HEK293 (cell line): ENCODE data around the gene IRX4.

Experiments used
- CTCF ChIA-PET: fragments of 350-600 bp; formaldehyde crosslinking; extraction: SDS; loops from one replicate; lab custom pipeline; 2021; ENCODE audit warnings: antibody characterized with exemption; lab: Yijun Ruan, JAX
- POLR2A ChIA-PET: fragments of 300-600 bp; formaldehyde crosslinking; extraction: SDS; loops from one replicate; lab custom pipeline; 2020; ENCODE audit warnings: antibody characterized with exemption, inconsistent platforms; lab: Yijun Ruan, JAX
- H3K27ac ChIP-seq: fragments of 200-500 bp; sonication (Bioruptor generic); 2 replicates; pipeline ENCODE4 v1.5.1; 2014; ENCODE audit warnings: low read depth, low read length, control low read depth, inconsistent platforms; ENCODE audit errors: extremely low read depth
- H3K36me3 ChIP-seq, 2 experiments: fragments of 200-500 bp in 1 of 2; sonication (Bioruptor generic) in 1 of 2; 1 replicate in 1 of 2; 2 replicates in 1 of 2; pipeline ENCODE4 v1.5.1; 2014 to 2017; ENCODE audit warnings: inconsistent platforms in 2 of 2, low read length in 2 of 2; ENCODE audit not compliant: control insufficient read depth in 2 of 2, insufficient read depth in 1 of 2
- H3K4me1 ChIP-seq: fragments of 200-500 bp; sonication (Bioruptor generic); 2 replicates; pipeline ENCODE4 v1.5.1; 2014; ENCODE audit warnings: mild to moderate bottlenecking, low read length, inconsistent platforms; ENCODE audit not compliant: control insufficient read depth, insufficient read depth
- H3K4me3 ChIP-seq: 2 replicates; pipeline ENCODE4 v1.5.1; 2011; ENCODE audit warnings: low read depth, mild to moderate bottlenecking, control low read depth, low read length, moderate library complexity
- H3K9me3 ChIP-seq: fragments of 200-500 bp; sonication (Bioruptor generic); 2 replicates; pipeline ENCODE4 v1.5.1; 2014; ENCODE audit warnings: low read depth, low read length, inconsistent platforms; ENCODE audit not compliant: control insufficient read depth, insufficient read depth
- BCL11A ChIP-seq: fragments of 450-650 bp; formaldehyde crosslinking; IDR thresholded peaks from 2 replicates; pipeline ENCODE4 v1.5.1; 2016; ENCODE audit warnings: low read depth, missing biosample characterization, missing genetic modification characterization
- BCL11B ChIP-seq: fragments of 450-650 bp; formaldehyde crosslinking; IDR thresholded peaks from 2 replicates; pipeline ENCODE4 v1.5.1; 2016; ENCODE audit warnings: low read depth, missing biosample characterization, missing genetic modification characterization
- BCL6B ChIP-seq: fragments of 450-650 bp; formaldehyde crosslinking; IDR thresholded peaks from 2 replicates; pipeline ENCODE4 v1.5.1; 2017; ENCODE audit warnings: missing biosample characterization, missing genetic modification characterization
- GLIS2 ChIP-seq: fragments of 450-650 bp; formaldehyde crosslinking; IDR thresholded peaks from 2 replicates; pipeline ENCODE4 v1.5.1; 2016; ENCODE audit warnings: missing biosample characterization, missing genetic modification characterization
- OSR2 ChIP-seq: fragments of 450-650 bp; formaldehyde crosslinking; IDR thresholded peaks from 2 replicates; pipeline ENCODE4 v1.5.1; 2016; ENCODE audit warnings: missing biosample characterization, missing genetic modification characterization
- PRDM4 ChIP-seq: fragments of 450-650 bp; formaldehyde crosslinking; IDR thresholded peaks from 2 replicates; pipeline ENCODE4 v1.5.1; 2017; ENCODE audit warnings: missing biosample characterization, missing genetic modification characterization
- PRDM6 ChIP-seq: fragments of 450-650 bp; formaldehyde crosslinking; IDR thresholded peaks from 2 replicates; pipeline ENCODE4 v1.5.1; 2017; ENCODE audit warnings: missing biosample characterization, missing genetic modification characterization
- ZBTB11 ChIP-seq: fragments of 450-650 bp; formaldehyde crosslinking; conservative IDR thresholded peaks from 2 replicates; pipeline ENCODE4 v1.5.1; 2016; ENCODE audit warnings: low read depth, missing biosample characterization, missing genetic modification characterization
- ZBTB17 ChIP-seq: fragments of 450-650 bp; formaldehyde crosslinking; IDR thresholded peaks from 2 replicates; pipeline ENCODE4 v1.5.1; 2016; ENCODE audit warnings: missing biosample characterization, missing genetic modification characterization
- ZBTB48 ChIP-seq: fragments of 450-650 bp; formaldehyde crosslinking; IDR thresholded peaks from 2 replicates; pipeline ENCODE4 v1.5.1; 2016; ENCODE audit warnings: missing biosample characterization, missing genetic modification characterization
- ZNF148 ChIP-seq: fragments of 450-650 bp; formaldehyde crosslinking; IDR thresholded peaks from 2 replicates; pipeline ENCODE4 v1.5.0; 2017; ENCODE audit warnings: missing biosample characterization, missing genetic modification characterization, borderline replicate concordance
- ZNF19 ChIP-seq: fragments of 450-650 bp; formaldehyde crosslinking; IDR thresholded peaks from 2 replicates; pipeline ENCODE4; 2016; ENCODE audit warnings: missing biosample characterization, missing genetic modification characterization, low read depth
- ZNF23 ChIP-seq: fragments of 450-650 bp; formaldehyde crosslinking; IDR thresholded peaks from 2 replicates; pipeline ENCODE4 v1.5.1; 2016; ENCODE audit warnings: missing biosample characterization, missing genetic modification characterization, borderline replicate concordance
- ZNF350 ChIP-seq: fragments of 450-650 bp; formaldehyde crosslinking; IDR thresholded peaks from 2 replicates; pipeline ENCODE4 v1.5.0; 2017; ENCODE audit warnings: missing biosample characterization, mild to moderate bottlenecking, missing genetic modification characterization
- ZNF366 ChIP-seq: fragments of 450-650 bp; formaldehyde crosslinking; conservative IDR thresholded peaks from 2 replicates; pipeline ENCODE4 v1.5.1; 2016; ENCODE audit warnings: missing biosample characterization, missing genetic modification characterization
- ZNF510 ChIP-seq: fragments of 450-650 bp; formaldehyde crosslinking; IDR thresholded peaks from 2 replicates; pipeline ENCODE4 v1.5.1; 2018; ENCODE audit warnings: mild to moderate bottlenecking, missing genetic modification characterization, missing biosample characterization; ENCODE audit not compliant: insufficient replicate concordance
- ZNF530 ChIP-seq: fragments of 450-650 bp; formaldehyde crosslinking; IDR thresholded peaks from 2 replicates; pipeline ENCODE4 v1.5.1; 2016; ENCODE audit warnings: low read depth, missing biosample characterization, missing genetic modification characterization
- ZNF544 ChIP-seq: fragments of 450-650 bp; formaldehyde crosslinking; IDR thresholded peaks from 2 replicates; pipeline ENCODE4 v1.5.0; 2017; ENCODE audit warnings: missing biosample characterization, missing genetic modification characterization
- ZNF585B ChIP-seq: fragments of 450-650 bp; formaldehyde crosslinking; IDR thresholded peaks from 2 replicates; pipeline ENCODE4 v1.5.1; 2016; ENCODE audit warnings: missing biosample characterization, missing genetic modification characterization
- ZNF600 ChIP-seq: fragments of 450-650 bp; formaldehyde crosslinking; IDR thresholded peaks from 2 replicates; pipeline ENCODE4 v1.5.1; 2016; ENCODE audit warnings: missing biosample characterization, missing genetic modification characterization
- ZNF610 ChIP-seq: fragments of 450-650 bp; formaldehyde crosslinking; IDR thresholded peaks from 2 replicates; pipeline ENCODE4 v1.5.1; 2016; ENCODE audit warnings: missing biosample characterization, missing genetic modification characterization, borderline replicate concordance
- ZNF664 ChIP-seq: fragments of 450-650 bp; formaldehyde crosslinking; IDR thresholded peaks from 2 replicates; pipeline ENCODE4 v1.5.1; 2016; ENCODE audit warnings: missing biosample characterization, missing genetic modification characterization
- ZNF701 ChIP-seq: fragments of 450-650 bp; formaldehyde crosslinking; IDR thresholded peaks from 2 replicates; pipeline ENCODE4 v1.5.1; 2016; ENCODE audit warnings: missing biosample characterization, missing genetic modification characterization
- ZNF76 ChIP-seq: fragments of 450-650 bp; formaldehyde crosslinking; IDR thresholded peaks from 2 replicates; pipeline ENCODE4; 2016; ENCODE audit warnings: low read depth, missing biosample characterization, missing genetic modification characterization, borderline replicate concordance

Gene IRX4

GRCh38 chr5:1835431-1835830 lies 47.3 kb downstream of the IRX4 start:
- POLR2A ChIA-PET, result no interaction called here
- CTCF ChIA-PET, result no interaction called here
- Histone ChIP-seq H3K4me1 (no peaks in the 10 kb centered on the region), H3K27ac (no peak overlapping the region), H3K36me3 (no peaks in the 10 kb centered on the region)
- TF ChIP-seq ZNF664 (tag by site-specific recombination), result no peak
- no peak for TF ChIP-seq ZNF544 (tag by site-specific recombination)
- no peak for TF ChIP-seq ZNF610
- TF ChIP-seq ZNF600 (tag by site-specific recombination), result no peak
- no peak for TF ChIP-seq ZNF350 (tag by site-specific recombination)
- TF ChIP-seq BCL11A (tag by site-specific recombination), result no peak
- no peak for TF ChIP-seq ZNF23 (tag by site-specific recombination)
- no peak for TF ChIP-seq ZBTB17 (tag by site-specific recombination)
- no peak for TF ChIP-seq ZNF510 (tag by site-specific recombination)
- TF ChIP-seq ZNF19 (tag by site-specific recombination), result no peak
- TF ChIP-seq ZNF76 (tag by site-specific recombination), result no peak
- no peak for TF ChIP-seq ZBTB11 (tag by site-specific recombination)
- TF ChIP-seq PRDM6, result no peak
- TF ChIP-seq ZNF366, result no peak
- no peak for TF ChIP-seq BCL6B (tag by site-specific recombination)
- no peak for TF ChIP-seq ZNF585B (tag by site-specific recombination)
- TF ChIP-seq ZBTB48, result no peak
- TF ChIP-seq, all 188 proteins: peak for 0
- no peaks in the 10 kb centered on the region for H3K9me3 ChIP-seq
- H3K4me3 ChIP-seq, result no peak overlapping the region

- no peaks in the 10 kb centered on the region for H3K4me1 ChIP-seq
- H3K27ac ChIP-seq, result no peak overlapping the region
- no peak overlapping the region for H3K4me3 ChIP-seq
- ChIA-PET CTCF (no interaction called here), POLR2A (no interaction called here)
- H3K9me3 ChIP-seq, result no peaks in the 10 kb centered on the region
- H3K36me3 ChIP-seq, result peaks cover 0 to under 1% of the 10 kb centered on the region in 2 experiments; a peak in 1 of 3 replicates
- TF ChIP-seq ZNF530 (tag by site-specific recombination) (no peak), BCL11B (tag by site-specific recombination) (no peak), OSR2 (tag by site-specific recombination) (no peak), ZNF701 (tag by site-specific recombination) (no peak), GLIS2 (no peak), ZNF148 (tag by site-specific recombination) (no peak), PRDM4 (no peak)
Measured at GRCh38 chr5:1834721-1835429, 47.9 kb downstream of the IRX4 start.
